ENCODE results near the gene CDC14B. TPM values are rescaled to one million over a fixed set of nuclear protein-coding genes. Genes with fewer than 3 reads are reported as not detected.

CDC14B gene
- polyA plus RNA-seq, 1 donor from 2014 or later, result 7.0 TPM

DNA sequence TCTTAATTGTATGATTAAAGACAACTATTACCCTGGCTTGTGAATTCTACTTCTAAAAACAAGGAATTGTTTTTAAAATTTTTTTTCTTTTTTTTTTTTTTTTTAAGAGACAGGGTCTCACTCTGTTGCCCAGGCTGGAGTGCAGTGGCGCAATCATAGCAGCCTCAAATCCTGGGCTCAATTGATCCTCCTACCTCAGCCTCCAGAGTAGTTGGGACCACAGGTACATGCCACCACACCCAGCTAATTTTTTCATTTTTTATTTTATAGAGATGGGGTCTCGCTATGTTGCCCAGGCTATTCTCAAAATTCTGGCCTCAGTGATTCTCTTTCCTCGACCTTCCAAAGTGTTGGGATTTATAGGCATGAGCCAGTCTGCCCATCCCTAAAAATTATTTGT is 107.4 kb downstream of the CDC14B start:
- no peaks in the 10 kb centered on the region for H3K9me3 ChIP-seq (ENCODE audit: low read length)
- no peak overlapping the region for H3K4me3 ChIP-seq (ENCODE audit: low read length)
- no peak overlapping the region for H3K9ac ChIP-seq (ENCODE audit: low read length)
- no peak overlapping the region for H3K4me2 ChIP-seq (ENCODE audit: low read length)
- TF ChIP-seq MXI1 (conservative IDR thresholded peaks at IDR 0.05; ENCODE audit: poor library complexity, severe bottlenecking), result no peak
- no peak for TF ChIP-seq CTCF (IDR thresholded peaks at IDR 0.05; ENCODE audit: poor library complexity, severe bottlenecking)
- no peak for TF ChIP-seq EP300 (conservative IDR thresholded peaks at IDR 0.05; ENCODE audit: poor library complexity, severe bottlenecking)
- TF ChIP-seq RAD21 (conservative IDR thresholded peaks at IDR 0.05), result no peak
- TF ChIP-seq EZH2 (IDR thresholded peaks at IDR 0.05; ENCODE audit: borderline replicate concordance, insufficient read depth, low read length, poor library complexity, severe bottlenecking), result no peak
- TF ChIP-seq SMC3 (conservative IDR thresholded peaks at IDR 0.05; ENCODE audit: poor library complexity), result no peak
- TF ChIP-seq REST (IDR thresholded peaks at IDR 0.05; ENCODE audit: borderline replicate concordance), result no peak
- TF ChIP-seq TAF1 (IDR thresholded peaks at IDR 0.05; ENCODE audit: low read depth), result no peak
- TF ChIP-seq POLR2AphosphoS5 (IDR thresholded peaks at IDR 0.05), result no peak
- H3K9me2 ChIP-seq (ENCODE audit: insufficient read depth, low read length), result no peaks in the 10 kb centered on the region
- no peak overlapping the region for H3K27ac ChIP-seq (ENCODE audit: low read length)
- no peaks in the 10 kb centered on the region for H3K36me3 ChIP-seq (ENCODE audit: insufficient read depth, low read length)
- no peaks in the 10 kb centered on the region for H3F3A ChIP-seq (ENCODE audit: insufficient read depth, low read length, poor library complexity, severe bottlenecking)
- no peaks in the 10 kb centered on the region for H4K20me1 ChIP-seq (ENCODE audit: insufficient read depth)
- no peak overlapping the region for H2AFZ ChIP-seq (ENCODE audit: low read depth, low read length)
- no peaks in the 10 kb centered on the region for H3K27me3 ChIP-seq (ENCODE audit: insufficient read depth, low read depth, low read length)
- no peaks in the 10 kb centered on the region for H3K79me2 ChIP-seq (replicated peaks; ENCODE audit: insufficient read depth, low read length)

GRCh38 chr9:96510258-96510657 is 109.4 kb downstream of the CDC14B start:
- H3K27me3 ChIP-seq (ENCODE audit: insufficient read depth, low read depth, low read length), result no peaks in the 10 kb centered on the region
- H3K4me2 ChIP-seq (ENCODE audit: low read length), result no peak overlapping the region
- no peaks in the 10 kb centered on the region for H3K36me3 ChIP-seq (ENCODE audit: insufficient read depth, low read length)
- no peaks in the 10 kb centered on the region for H3K9me3 ChIP-seq (ENCODE audit: low read length)
- H3K27ac ChIP-seq (ENCODE audit: low read length), result no peak overlapping the region
- H3K4me3 ChIP-seq (ENCODE audit: low read length), result no peak overlapping the region
- no peaks in the 10 kb centered on the region for H3F3A ChIP-seq (ENCODE audit: insufficient read depth, low read length, poor library complexity, severe bottlenecking)
- H4K20me1 ChIP-seq (ENCODE audit: insufficient read depth), result no peaks in the 10 kb centered on the region
- no peak overlapping the region for H3K9ac ChIP-seq (ENCODE audit: low read length)
- TF ChIP-seq TAF1 (IDR thresholded peaks at IDR 0.05; ENCODE audit: low read depth), result no peak
- TF ChIP-seq SMC3 (conservative IDR thresholded peaks at IDR 0.05; ENCODE audit: poor library complexity), result no peak
- TF ChIP-seq RAD21 (conservative IDR thresholded peaks at IDR 0.05), result no peak
- TF ChIP-seq CTCF (IDR thresholded peaks at IDR 0.05; ENCODE audit: poor library complexity, severe bottlenecking), result no peak
- no peak for TF ChIP-seq MXI1 (conservative IDR thresholded peaks at IDR 0.05; ENCODE audit: poor library complexity, severe bottlenecking)
- TF ChIP-seq EZH2 (IDR thresholded peaks at IDR 0.05; ENCODE audit: borderline replicate concordance, insufficient read depth, low read length, poor library complexity, severe bottlenecking), result no peak
- no peak for TF ChIP-seq POLR2AphosphoS5 (IDR thresholded peaks at IDR 0.05)
- no peak for TF ChIP-seq REST (IDR thresholded peaks at IDR 0.05; ENCODE audit: borderline replicate concordance)
- TF ChIP-seq EP300 (conservative IDR thresholded peaks at IDR 0.05; ENCODE audit: poor library complexity, severe bottlenecking), result no peak
- H3K79me2 ChIP-seq (replicated peaks; ENCODE audit: insufficient read depth, low read length), result no peaks in the 10 kb centered on the region
- H3K9me2 ChIP-seq (ENCODE audit: insufficient read depth, low read length), result no peaks in the 10 kb centered on the region
- no peak overlapping the region for H2AFZ ChIP-seq (ENCODE audit: low read depth, low read length)

All from neural cell (in vitro differentiated cells).